ENCODE data around the gene FGA.

DNA sequence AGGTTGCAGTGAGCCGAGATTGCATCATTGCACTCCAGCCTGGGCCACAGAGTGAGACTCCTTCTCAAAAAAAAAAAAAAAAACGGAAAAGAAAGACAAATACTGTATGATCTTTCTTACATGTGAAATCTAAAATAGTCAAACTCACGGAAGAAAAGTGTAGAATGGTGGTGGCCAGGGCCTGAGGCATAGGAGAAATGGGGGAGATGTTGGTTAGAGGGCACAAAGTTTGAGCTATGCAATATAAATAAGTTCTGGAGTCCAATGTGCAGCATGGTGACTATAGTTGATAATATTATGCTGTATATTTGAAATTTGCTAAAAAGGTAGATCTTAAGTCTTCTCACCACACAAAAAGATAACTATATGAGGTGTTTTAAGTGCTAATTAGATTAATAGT, 1.3 kb upstream of the FGA start:
- TF ChIP-seq ZNF274 (IDR thresholded peaks at IDR 0.05; ENCODE audit: low read depth, low read length) (no peak), YY1 (IDR thresholded peaks at IDR 0.05; ENCODE audit: insufficient read depth, insufficient read length) (no peak)
